GM10248 (cell line): Measurements from ENCODE around the gene LRRN2.

Experiments
- CTCF ChIA-PET: fragments of 300-600 bp; sonication (Branson Sonifier 250); formaldehyde crosslinking; extraction: SDS; loops from one replicate; lab custom pipeline; 2021; ENCODE audit warnings: antibody characterized with exemption; lab: Yijun Ruan, JAX
- POLR2A ChIA-PET: fragments of 350-650 bp; sonication (Branson Sonifier 250); formaldehyde crosslinking; extraction: SDS; loops from one replicate; lab custom pipeline; 2020; ENCODE audit warnings: antibody characterized with exemption; lab: Yijun Ruan, JAX
- DNase-seq: peaks from one replicate; pipeline ENCODE4 v3.0.0; 2012; ENCODE audit errors: extremely low spot score
- TF ChIP-seq, protein P1 (sequence below): IDR thresholded peaks from 2 replicates; pipeline ENCODE4 v1.5.1; 2012; ENCODE audit warnings: mild to moderate bottlenecking, low read depth; ENCODE audit errors: extremely low read depth, missing control alignments, control extremely low read depth

LRRN2 gene

DNA sequence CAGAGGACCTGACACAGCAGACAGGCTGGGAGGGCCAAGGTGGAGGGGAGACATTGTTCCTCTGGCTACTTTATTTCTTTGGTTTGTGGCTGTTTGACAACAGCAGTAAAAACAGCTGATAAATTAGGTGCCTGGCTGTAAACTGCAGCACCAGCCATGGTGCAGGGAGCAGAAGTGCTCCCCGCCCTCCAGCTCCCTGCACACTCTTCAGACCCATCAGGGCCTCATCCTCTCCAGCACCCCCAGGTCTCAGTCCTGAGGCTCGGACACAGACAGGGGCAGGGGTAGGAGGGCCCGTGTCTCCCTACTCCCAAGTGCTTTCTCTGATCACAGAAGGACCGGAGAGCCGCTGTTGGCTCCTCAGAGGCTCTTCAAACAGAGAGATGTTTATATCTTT, 17.7 kb upstream of the LRRN2 start:
- DNase-seq, result no peak
- TF ChIP-seq, protein P1, sequence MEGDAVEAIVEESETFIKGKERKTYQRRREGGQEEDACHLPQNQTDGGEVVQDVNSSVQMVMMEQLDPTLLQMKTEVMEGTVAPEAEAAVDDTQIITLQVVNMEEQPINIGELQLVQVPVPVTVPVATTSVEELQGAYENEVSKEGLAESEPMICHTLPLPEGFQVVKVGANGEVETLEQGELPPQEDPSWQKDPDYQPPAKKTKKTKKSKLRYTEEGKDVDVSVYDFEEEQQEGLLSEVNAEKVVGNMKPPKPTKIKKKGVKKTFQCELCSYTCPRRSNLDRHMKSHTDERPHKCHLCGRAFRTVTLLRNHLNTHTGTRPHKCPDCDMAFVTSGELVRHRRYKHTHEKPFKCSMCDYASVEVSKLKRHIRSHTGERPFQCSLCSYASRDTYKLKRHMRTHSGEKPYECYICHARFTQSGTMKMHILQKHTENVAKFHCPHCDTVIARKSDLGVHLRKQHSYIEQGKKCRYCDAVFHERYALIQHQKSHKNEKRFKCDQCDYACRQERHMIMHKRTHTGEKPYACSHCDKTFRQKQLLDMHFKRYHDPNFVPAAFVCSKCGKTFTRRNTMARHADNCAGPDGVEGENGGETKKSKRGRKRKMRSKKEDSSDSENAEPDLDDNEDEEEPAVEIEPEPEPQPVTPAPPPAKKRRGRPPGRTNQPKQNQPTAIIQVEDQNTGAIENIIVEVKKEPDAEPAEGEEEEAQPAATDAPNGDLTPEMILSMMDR, result no peak
- ChIA-PET POLR2A (no interaction called here), CTCF (interaction anchor here (1.2 to 1.4 kb wide), 2 partner anchors 12 to 137 kb away, joined by 3 read pairs; no protein-coding TSS in a partner anchor)

DNA sequence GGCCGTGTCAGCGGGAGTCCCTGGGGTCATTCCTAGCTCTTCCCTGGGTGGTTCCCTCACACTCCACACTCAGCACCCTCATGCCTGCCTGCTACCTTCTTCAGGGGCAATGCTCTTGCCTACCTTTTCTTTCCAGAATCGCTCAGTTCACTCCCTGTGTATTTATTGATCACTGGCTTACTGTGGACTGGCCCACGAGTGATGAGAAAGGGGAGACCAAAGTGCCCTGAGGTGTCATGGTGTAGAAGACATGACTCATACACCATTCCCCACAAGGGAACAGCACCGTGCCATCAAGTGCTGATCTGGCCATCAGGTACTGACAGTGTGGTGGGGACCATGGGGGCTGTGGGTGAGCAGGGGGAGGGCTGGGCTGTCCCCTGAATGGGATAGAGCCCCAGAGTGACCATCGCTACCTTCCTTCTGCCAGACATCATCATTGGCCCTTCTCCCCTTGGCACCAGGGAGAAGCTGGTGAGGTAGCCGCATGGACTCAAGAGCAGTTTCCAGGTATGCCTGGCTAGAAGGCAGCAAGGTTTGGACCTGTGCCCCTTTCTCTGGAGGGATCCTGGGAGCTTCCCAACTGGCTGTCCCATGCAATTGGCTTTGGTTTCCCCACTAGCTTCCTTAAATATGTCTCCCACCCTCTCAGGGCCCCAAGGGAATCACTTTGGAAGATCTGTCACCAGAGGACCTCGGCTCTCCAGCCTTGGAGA, 17.2 kb upstream of the LRRN2 start:
- ChIA-PET CTCF (interaction anchor here (1.0 to 1.4 kb wide), 4 partner anchors 12 to 137 kb away, joined by 3 read pairs; no protein-coding TSS in a partner anchor), POLR2A (no interaction called here)
- DNase-seq, result no peak
- TF ChIP-seq, protein P1, result no peak

DNA sequence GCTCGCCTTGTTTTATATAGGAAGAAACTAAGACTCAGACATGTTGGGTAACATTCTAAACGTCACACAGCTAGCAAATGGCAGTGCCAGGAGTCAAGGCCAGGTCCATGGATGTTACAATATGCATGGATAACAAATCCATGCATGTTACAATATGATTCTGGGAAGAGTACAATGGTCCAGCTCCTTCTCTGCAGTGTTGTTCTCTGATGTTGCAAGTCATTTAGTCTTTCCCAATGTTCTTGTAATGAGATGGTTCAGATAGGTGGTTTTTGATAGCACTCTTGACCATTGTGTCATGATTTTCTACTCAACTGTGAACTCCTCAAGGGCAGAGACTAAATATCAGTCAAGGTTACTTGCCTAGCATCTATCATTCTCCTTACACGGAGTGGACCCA, 15.7 kb upstream of the LRRN2 start:
- ChIA-PET CTCF (interaction anchor here (0.6 kb wide), 1 partner anchor 77 kb away, joined by 3 read pairs; no protein-coding TSS in a partner anchor), POLR2A (no interaction called here)
- TF ChIP-seq, protein P1, result no peak
- no peak for DNase-seq

DNA sequence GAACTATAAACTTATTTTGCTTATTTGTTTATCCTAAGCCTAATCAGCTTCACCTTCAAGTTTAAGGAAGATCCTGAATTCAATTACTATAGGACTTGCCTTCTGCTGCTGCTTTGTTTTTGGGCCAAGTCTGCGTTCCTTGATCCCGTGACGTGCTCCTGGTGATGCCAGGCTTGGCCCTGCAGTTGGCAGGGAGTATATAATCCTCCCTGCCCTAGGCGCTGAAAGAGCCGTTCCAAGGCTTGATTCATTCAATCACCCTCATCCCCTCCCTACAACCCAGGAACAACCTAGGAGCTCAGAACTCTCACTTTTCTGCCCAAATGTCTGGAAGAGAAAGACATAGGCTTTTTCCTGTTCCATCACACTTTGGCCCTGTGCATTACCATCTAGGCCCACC, 12.4 kb upstream of the LRRN2 start:
- CTCF ChIA-PET, result no interaction called here

DNA sequence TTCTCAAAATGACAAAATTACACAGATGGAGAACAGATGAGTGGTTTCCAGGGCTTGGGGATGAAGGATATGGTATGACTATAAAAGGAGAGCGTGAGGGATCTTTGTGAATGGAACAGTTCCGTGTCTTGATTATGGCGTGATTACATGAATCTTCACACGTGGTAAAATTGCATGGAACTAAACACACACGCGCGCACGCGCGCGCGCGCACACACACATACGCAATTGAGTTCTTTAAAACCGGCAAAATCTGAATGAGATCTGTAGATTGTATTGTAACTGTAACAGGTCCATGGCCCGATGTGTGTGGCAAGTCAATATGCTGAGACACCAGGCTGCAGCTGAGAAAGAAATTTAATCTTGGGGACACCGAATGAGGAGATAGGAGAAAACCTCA, 11.1 kb upstream of the LRRN2 start:
- CTCF ChIA-PET, result interaction anchor here (1.0 to 4.0 kb wide), 2 partner anchors 17 to 111 kb away, joined by 3 to 11 read pairs; no protein-coding TSS in a partner anchor
- TF ChIP-seq, protein P1, result no peak
- DNase-seq, result no peak
- POLR2A ChIA-PET, result no interaction called here

More for the DNA sequence above, 12.4 kb upstream of the LRRN2 start:
- TF ChIP-seq, protein P1, result no peak
- POLR2A ChIA-PET, result no interaction called here
- no peak for DNase-seq

DNA sequence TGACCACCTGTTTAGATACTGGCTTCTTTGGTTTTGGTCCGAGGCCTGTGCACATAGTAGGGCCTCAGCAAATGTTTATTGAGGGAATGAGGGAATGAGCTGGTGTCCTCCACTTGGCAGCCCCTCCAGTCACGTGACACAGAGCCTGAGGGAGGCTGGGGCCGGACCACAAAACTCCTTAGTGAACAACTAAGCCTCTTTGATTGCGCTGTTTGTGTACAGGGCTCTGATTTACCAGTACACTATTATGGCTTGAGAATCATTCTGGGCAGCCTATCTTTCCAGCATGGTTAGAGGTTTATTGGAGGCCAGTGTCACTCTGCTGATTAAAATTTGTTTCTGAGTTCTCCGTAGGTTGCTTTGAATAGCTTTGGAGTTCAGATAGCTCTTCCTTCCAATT, 10.2 kb upstream of the LRRN2 start:
- ChIA-PET CTCF (interaction anchor here (1.2 to 4.0 kb wide), 3 partner anchors 14 to 112 kb away, joined by 3 to 11 read pairs (median 5); no protein-coding TSS in a partner anchor), POLR2A (no interaction called here)
- TF ChIP-seq, protein P1, result no peak
- no peak for DNase-seq
